CMK (cell line): ENCODE results near the gene KCNT1.

Experiments used
- DNase-seq: peaks from one replicate; pipeline ENCODE4 v3.0.0-alpha.2; 2010; ENCODE audit warnings: low read depth

Gene KCNT1

GRCh38 chr9:135727257-135727875 lies 25.4 kb downstream of the KCNT1 start:
- no peak for DNase-seq

DNA sequence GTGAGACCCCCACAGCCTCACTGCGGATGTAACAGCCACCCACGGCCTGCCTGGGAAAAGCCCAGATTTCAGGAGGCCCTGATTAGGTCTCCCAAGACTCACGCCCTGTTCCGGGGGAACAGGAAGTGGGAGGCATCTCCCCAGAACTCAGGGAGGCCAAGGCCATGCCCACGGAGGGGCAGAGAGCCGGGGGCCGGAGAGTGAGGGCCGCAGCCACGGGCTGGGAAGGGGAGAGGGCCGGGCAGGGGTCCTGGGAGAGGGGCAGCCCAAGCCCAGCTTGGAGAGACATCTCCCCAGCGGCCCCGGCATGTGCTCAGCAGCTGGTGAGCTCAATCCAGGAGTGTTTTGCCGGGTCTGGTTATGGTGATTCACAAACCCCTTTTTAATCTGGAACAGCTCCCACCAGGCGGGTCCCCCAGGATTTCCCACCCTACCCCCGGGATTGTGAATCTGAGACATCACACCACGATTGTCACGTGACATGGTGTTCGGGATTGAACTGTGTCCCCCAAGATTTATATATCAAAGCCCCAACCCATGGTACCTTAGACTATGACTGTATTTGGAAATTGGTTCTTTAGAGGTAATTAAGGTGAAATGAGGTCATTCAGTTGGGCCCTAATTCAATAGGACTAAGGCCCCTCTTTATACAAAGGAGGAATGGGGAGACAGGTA lies 26.6 kb downstream of the KCNT1 start:
- DNase-seq = no peak

GRCh38 chr9:135729480-135729879 lies 27.5 kb downstream of the KCNT1 start:
- no peak for DNase-seq

DNA sequence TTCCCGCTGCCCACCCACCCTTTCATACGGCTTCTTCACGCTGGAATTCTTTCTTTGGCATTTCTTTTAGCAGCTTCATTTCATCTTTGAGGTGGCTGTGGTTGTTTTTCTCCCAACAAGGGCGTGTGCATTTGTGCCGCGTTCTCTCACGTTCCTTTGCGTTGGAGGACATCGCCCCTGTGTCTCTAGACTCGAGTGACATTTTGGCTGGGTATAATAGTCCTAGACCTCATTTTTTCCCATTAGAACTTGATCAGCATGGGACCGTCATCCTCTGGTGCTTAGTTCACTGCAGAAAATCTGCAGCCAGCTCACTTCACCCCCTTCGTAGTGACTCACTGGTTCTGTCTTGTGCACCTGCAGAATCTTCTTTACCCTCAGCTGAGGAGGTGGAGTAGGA lies 29.5 kb downstream of the KCNT1 start:
- no peak for DNase-seq

GRCh38 chr9:135732569-135733257 lies 30.7 kb downstream of the KCNT1 start:
- peak; percentile 67 for DNase-seq

GRCh38 chr9:135734616-135735144 lies 32.7 kb downstream of the KCNT1 start:
- DNase-seq = no peak

GRCh38 chr9:135736272-135736978 lies 34.4 kb downstream of the KCNT1 start:
- DNase-seq = no peak

GRCh38 chr9:135736979-135737839 lies 35.2 kb downstream of the KCNT1 start:
- DNase-seq = no peak

GRCh38 chr9:135737840-135738521 lies 36.0 kb downstream of the KCNT1 start:
- no peak for DNase-seq

DNA sequence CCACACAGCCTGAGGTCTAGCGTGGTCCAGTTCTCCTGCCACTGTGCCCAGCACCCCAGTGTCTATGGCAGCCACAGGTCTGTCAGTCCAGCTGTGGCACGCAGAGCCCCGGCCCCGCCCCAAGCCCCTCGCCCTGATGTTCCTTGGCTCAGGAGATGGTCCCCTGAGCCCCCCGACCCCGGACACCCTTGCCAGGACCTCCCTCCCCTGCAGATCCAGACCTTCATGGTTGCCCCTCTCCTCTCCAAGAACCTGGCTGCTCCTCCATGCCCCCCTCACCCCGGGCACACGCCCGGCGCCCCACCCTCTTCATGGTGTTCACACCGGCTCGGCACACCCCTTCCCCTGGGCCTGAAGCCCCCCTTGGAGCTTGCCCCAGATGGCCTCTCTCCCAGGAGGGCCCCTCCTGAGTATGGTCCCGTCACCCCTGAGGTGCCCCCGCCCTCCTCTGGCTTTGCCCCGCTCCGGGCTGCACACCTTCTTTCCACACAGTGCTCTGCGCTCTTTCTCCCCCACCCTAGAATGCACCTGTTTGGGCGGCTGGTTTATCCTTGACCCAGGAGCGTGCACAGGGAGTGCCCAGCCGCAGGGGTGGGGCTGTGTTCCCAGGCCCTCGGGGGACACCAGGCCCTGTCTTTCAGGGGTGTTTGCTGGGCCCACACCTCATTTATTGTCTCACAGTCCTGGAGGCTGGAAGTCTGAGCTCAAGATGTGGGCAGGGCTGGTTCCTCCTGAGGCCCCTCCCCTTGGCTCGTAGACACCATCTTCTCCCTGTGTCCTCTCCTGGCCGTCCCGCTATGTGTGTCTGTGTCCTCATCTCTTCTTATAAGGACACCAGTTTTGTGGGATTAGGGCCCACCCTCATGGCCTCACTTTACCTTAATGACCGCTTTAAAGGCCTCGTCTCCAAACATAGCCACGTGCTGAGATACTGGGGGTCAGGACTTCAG lies 37.6 kb downstream of the KCNT1 start:
- DNase-seq = no peak

GRCh38 chr9:135741276-135742219 lies 39.6 kb downstream of the KCNT1 start:
- DNase-seq = no peak

GRCh38 chr9:135743021-135743420 lies 41.0 kb downstream of the KCNT1 start:
- no peak for DNase-seq

DNA sequence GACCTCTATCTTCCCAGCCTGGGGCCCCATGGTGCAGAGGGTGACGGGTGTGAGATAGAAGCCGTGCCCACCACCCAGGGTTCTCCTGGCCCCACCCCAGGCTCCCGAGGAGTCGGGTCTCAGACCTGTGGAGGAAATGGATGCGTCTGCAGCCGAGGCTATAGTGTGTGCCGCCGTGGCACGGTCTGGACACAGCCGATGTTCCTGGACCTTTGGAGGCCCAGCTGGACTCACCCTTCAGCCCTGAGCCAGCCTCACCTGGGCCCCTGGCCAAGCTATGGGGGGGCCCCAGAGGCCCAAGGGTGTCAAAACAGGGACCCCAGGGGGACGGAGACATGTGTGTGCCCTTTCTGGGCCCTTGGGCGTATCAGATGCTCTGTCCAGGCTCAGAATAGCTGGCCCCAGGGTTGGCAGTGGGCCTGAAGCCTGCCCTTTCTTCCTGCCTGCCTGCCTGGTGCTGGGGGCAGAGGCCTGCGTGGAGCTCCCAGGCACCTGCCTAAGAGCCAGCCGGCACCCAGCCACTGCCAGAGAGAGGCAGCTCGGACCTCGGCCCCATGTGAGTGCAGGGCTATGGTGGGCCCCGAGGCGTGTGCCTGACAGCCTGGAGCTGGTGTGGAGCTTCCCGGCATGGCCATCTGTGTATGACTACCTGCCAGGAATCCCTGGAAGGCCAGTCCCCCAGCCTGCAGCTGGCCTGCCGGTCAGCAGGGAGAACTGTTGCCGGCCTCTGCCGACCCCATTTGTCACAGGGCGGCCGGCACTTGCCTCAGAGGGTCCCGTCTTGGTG lies 41.8 kb downstream of the KCNT1 start:
- no peak for DNase-seq

DNA sequence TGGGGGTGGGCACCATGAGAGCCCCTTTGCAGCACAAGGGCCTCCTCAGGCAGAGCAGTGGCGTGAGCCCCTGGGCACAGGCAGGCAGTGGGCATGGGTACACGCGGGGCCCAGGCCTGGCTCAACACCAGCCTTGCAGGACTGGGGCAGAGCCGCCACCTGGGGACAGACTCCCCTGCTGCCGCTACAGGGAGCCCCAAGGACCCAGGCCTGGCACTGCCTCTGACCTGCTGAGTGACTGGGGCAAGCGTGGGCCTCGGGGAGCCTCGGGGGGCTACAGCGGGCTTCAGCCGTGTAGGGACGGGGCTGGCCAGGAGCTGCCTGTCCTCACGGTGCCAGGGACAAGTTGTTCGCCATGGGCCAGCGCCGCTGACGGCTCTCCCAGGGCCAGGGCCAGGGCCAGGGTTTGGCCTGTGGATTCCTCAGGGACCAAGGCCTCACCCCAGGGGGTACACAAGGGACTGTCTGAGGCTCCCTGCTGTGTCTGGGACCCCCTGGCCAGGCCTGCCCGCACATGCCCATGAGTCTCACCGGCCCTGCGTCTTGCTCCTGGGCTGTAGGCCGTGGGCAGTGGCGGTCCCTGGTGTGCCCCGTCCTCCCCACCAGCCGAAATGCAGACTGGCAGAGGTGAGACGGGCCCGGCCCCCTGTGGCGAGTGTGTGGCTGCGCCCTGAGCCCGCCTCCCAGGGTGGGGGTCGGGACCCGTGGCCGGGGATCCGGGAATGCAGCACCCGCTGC lies 42.5 kb downstream of the KCNT1 start:
- DNase-seq = no peak

- no peak for DNase-seq
Measured at GRCh38 chr9:135745189-135745588, 43.2 kb downstream of the KCNT1 start.

- no peak for DNase-seq
Measured at GRCh38 chr9:135745686-135746324, 43.8 kb downstream of the KCNT1 start.

DNA sequence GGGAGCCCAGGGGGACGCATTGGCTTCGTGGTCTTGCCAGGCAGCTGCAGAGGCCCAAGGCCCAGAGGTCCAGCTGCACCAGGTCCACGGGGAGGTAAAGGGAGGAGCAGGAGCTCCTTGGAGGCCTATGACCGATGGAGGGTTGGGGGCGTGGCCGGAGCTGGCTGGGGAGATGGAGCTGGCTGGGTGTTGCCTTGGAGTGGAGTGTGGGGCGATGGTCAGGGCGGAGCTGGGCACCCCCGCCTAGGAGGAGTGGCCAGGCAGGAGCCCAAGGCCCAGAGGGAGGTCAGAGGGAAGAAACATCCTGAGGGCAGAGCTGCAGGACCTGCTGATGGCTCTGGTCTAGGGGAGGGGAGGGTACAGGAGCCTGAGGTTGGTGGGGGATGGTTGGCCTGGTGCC lies 44.6 kb downstream of the KCNT1 start:
- no peak for DNase-seq
